GM19397 (cell line): ENCODE results near the gene APOBEC2.
A peak's percentile ranks its signal among the peaks of the same experiment; 100 is the strongest.
"Not testable (repeated sequence)": the region's sequence is repeated elsewhere in the genome, so short reads cannot be mapped to it uniquely, and the experiment has no call there.

ENCODE experiments used
- ATAC-seq: cut with Tn5 transposase; IDR thresholded peaks from one replicate; pipeline ENCODE4 v1.9.1; 2021; ENCODE audit warnings: mild to moderate bottlenecking, moderate library complexity; ENCODE audit not compliant: unreplicated experiment

Gene APOBEC2

DNA sequence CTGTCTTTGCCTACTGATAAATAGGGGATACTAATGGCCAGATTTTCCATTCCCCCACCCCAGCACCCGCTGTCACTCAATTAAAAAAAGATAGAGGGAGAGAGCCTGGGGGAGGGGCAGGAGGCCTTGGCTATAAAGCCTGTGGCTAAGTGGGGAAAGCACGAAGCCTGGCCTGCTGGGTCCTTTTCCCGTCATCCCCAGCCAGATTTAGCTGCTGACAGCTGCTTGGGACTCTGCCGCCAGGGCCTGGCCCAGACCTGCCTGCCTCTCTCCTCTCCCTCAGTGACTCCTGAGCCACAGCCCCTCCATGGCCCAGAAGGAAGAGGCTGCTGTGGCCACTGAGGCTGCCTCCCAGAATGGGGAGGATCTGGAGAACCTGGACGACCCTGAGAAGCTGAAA is at the start of gene APOBEC2:
TSS of gene APOBEC2 (plus strand) at position 162 of the 400 bp plus-strand sequence. CDS start at position 308, 146 bp downstream.
- no peak for ATAC-seq

- not testable (repeated sequence) for ATAC-seq
Observed at GRCh38 chr6:41006217-41006616, 46.8 kb upstream of the APOBEC2 start.

- not testable (repeated sequence) for ATAC-seq
Observed at GRCh38 chr6:41006980-41007379, 46.0 kb upstream of the APOBEC2 start.

DNA sequence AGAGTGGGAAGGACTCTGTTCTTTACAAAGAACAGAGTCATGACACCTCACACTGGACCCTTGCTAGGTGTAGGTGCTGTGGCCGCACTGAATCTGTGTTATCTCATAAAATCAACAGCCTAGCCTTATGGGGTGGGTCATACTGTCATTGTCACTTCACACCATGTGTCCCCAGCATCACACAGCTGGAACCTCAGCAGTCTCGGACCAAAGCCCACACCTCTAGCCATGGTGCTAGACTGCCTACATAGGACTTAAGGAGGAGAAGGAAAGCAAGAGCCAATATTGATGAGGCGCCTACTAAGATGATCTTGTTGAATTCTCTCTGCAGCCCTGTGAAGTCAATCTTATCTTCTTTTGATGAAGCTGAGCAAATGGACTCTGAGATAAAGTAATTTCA is 45.0 kb upstream of the APOBEC2 start:
- ATAC-seq: no peak

DNA sequence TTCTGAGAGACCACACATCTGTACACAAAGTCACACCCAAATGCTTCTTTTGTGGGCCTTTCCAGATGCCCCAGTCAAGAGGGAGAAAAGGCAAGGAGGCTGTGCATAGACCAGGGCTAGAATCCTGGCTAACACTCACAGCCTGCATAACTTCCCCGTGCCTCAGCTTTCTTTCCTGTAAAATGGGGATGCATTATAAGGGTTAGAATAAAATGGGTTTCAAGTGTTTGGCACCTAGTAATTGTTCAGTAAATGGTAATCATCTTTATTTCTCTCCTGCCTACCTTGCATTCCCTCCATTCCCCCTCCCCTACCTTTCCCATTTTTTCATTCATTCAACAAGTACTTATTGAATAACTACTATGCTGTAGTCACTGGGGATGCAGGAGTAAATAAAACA is 43.3 kb upstream of the APOBEC2 start:
- ATAC-seq: no peak

- ATAC-seq: no peak
Observed at GRCh38 chr6:41011673-41012072, 41.3 kb upstream of the APOBEC2 start.

DNA sequence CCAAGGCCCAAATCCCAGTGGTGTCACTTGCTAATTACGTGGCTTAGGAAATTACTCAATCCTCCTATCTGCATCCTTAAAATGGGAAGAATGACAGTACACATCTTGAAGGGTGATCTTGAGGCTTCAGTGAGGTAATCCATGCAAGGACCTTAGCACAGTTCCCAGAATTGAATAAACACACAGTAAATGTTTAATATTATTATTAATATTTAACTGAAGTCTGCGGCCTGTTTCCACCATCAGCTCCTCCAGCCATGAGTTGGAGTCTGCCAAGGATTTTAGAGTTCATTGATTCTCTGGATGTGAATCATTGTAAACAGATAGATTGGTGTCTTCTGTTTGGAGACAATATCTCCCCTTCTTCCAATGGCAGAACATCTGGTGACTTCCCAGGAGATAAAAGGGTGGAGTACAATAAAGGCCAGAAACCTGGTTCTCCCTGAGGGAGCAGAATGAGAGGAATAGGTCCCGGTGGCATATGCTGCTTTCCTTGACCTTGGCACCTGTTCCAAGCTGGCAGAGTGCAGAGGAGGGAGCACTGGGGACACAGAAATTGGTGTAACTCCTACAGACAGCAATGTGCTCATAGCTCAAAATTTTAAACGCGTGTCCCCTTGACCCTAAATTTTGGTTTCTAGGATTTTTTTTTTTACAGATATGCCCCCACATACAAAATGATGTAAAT is 39.4 kb upstream of the APOBEC2 start:
- no peak for ATAC-seq

- no peak for ATAC-seq
Observed at GRCh38 chr6:41014780-41015179, 38.2 kb upstream of the APOBEC2 start.

DNA sequence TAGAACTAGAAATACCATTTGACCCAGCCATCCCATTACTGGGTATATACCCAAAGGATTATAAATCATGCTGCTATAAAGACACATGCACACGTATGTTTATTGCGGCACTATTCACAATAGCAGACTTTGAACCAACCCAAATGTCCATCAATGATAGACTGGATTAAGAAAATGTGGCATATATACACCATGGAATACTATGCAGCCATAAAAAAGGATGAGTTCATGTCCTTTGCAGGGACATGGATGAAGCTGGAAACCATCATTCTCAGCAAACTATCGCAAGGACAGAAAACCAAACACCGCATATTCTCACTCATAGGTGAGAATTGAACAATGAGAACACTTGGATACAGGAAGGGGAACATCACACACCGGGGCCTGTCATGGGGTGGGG is 37.1 kb upstream of the APOBEC2 start:
- ATAC-seq: not testable (repeated sequence)

- no peak for ATAC-seq
Observed at GRCh38 chr6:41017663-41018062, 35.3 kb upstream of the APOBEC2 start.

DNA sequence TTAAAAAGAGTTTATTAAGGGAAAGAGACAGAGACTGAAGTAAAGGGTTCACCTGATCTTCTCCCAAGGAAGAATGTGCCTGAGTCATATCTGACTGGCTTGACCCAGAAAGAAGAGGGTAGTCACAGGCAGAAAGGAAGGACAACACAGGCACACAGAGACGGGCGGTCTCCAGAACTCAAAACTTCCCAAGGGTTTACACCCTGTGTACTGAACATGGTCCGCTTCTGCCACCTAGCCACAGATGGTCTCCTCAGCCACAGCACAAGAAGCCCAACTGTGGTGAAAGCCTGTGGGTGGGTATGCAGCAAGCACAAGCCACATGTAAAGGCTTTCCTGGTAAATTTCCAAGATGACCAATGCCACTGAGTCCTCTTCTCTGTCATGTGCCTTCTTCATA is 31.2 kb upstream of the APOBEC2 start:
- ATAC-seq: no peak

DNA sequence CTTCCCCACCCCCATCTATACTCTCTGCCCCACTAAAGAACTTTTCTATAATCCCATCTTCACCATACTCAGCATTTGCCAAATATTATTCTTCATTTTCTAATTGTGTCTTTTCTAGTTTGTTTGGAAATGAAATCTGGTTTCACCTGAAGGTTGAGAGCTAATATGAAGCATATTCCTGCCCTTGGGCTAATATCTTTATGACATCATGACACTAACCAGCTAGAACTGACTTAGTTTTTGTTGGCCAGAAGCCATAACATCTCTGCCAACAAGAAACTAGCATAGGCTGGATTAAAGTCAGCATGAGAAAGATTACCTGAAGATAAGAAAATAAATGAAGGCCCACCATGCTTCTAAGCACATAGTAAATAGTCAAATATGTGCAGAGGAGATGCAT is 30.7 kb upstream of the APOBEC2 start:
- no peak for ATAC-seq

DNA sequence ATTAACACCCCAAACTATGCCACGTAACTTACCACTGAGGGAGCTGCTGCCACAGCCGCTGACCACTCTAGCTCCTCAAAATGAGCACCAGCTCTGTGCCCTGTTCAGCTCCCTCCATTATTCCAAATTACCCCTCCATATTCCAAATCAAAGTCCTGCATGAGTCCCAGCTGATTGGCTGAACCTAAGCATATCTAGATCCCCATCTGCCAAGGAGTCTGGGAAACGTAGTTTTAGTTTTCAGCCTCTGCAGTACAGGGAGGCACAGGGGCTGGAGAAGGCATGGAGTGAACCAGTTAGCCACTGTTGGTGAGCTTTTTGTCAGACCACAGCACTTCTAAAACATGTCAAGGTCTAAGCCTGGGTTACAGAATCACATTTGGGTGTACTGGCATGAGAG is 29.9 kb upstream of the APOBEC2 start:
- ATAC-seq: no peak

GRCh38 chr6:41025966-41026530 is 27.0 kb upstream of the APOBEC2 start:
- no peak for ATAC-seq

DNA sequence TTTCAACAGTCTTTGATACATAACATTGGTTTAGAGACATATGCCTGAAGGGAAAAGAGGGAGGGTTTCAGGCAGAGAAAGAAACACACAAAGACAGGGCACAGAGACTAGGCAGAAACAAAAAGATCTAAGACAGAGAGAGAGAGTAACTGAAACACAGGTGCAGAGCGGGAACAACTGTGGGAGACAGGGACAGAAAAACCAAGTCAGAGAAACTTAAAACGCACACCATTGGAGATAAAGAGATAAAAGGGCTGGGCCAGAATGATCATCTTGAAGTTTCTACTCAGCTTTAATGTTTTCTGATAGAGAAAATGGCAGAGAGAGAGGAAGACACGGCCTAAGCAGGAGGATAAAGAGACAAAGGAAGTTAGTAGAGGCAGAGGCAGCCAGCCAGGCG is 25.8 kb upstream of the APOBEC2 start:
- ATAC-seq: no peak

DNA sequence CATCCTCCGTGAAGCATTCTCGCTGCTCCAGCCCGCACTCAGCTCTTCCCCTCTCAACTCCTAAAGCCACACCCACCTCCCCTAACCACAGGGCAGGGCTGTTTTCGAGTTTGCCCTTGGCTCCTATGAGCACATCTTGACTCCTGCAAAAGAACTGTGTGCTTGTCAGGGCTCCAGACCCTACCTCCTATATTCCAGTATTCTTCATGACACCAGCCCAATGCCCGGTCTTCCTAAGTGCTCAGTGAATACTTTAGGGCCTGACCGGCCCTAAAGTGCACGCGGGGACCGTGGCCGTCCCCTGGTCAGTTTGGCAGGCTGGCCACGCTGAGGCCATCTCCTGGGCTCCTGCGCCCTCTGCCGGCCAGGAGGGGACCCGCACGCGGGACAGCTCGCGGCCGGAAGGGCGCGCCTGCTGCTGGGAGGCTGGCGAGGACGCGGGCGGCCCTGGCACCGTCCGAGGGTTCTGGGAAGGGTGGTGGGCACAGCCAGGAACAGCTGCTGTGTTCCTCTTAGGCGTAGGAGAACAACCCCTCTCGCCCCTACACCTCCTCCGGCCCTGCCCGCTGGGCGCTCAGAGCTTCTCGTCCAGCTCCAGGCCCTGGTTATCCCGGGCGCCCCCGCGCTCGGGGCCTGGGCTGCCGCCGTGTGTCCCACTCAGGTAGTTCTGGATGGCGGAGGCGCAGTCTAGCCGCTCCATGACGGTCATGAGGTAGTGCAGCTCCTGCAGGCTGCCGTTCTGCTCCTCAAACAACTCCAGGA is 25.0 kb upstream of the APOBEC2 start:
- peak; percentile 86 for ATAC-seq

DNA sequence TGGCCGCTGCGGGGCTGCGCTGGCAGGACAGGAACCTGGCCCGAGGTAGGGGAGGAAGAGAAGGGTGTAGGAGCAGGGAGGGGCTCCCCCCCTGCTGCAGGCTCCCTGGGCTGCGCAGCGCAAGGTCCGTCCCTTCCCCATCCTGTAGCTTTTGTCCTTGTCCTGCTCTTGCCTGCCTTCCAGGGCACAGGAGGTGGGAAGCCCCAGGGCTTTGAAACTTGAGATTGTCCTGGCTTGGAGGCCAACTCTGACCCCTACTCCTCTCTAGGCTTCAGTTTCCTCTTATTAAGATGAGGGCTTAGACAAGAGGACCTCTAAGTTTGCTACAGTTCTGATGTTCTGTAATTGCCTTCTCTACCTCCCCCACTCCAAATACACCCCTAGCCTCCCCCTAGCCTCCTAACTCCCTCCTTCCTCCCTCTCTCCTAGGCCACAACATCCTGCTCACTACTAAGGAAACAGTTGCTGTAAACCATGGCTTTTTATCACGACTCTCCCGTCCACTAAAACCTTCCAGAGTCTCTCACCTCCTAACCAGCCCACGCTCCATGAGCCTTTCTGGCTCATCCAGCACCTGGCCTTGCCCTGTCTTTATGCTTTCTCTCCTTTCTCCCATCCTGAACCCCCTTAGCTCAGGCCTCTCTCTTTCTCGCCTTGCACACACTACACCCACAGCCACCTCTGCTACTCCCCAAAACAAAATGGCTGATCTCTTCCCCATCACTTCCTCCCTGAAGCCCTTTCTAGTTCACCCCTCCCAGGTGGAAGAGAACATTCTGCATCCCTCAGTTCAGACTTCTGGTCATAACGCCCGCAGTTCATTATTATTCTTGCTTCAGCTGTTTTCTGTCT is 24.2 kb upstream of the APOBEC2 start:
- ATAC-seq: peak; percentile 46

DNA sequence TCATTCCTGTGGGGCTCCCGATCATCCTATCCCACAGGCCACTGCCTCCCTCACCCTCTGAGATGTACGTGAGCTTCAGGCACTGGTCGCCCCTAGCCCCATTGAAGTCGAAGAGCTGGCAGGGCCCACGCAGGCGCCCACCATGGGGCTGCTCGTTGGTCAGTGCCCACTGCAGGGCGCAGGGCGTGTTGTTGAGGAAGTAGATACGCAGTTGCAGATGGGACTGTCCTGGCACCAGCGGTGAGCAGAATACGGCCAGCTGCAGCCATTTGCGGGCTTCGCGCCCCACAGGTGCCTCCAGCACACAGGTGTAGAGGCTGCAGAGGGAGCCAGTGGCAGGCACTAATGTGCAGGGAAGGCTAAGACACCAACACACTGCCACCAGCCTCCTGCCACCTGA is 20.2 kb upstream of the APOBEC2 start:
- ATAC-seq: no peak

DNA sequence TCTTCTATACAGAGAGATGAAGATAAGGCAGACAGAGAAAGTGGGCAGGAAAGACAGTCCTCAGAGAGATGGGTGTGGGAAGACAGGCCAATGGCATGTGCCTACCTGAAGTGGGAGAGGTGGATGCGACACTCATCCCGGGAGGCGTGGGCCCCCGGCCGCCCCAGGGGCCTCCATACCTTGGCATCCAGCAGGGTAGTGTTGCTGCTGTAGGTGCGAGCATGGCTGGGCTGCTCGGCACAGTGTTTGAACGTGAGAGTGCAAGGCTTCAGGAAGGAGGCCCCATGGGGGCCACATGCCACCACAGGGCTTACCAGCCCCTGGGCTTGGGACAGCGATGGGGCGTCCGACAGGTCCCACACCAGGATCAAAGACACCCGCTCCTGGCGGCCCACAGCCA is 19.2 kb upstream of the APOBEC2 start:
- ATAC-seq: no peak

- ATAC-seq: no peak
Observed at GRCh38 chr6:41036186-41036585, 16.8 kb upstream of the APOBEC2 start.

GRCh38 chr6:41036601-41037000 is 16.4 kb upstream of the APOBEC2 start:
- ATAC-seq: no peak
